GM23338 (cell line): ENCODE results near the gene APOBEC4. TPM values are rescaled to one million over a fixed set of nuclear protein-coding genes. Genes with fewer than 3 reads are reported as not detected.

Experiments
- ATAC-seq: fragments of 200-7000 bp; cut with Tn5 transposase; 3 replicates; pipeline ENCODE4 v1.9.1; 2020
- DNase-seq: peaks from one replicate; pipeline ENCODE4 v3.0.0-alpha.2; 2015; ENCODE audit warnings: low spot score
- H2AFZ ChIP-seq: fragments of 200-600 bp; sonication (generic); 2 replicates; pipeline ENCODE4 v1.8.0; 2016; ENCODE audit warnings: antibody characterized with exemption, mild to moderate bottlenecking, moderate library complexity
- H3F3A ChIP-seq: fragments of 200-600 bp; sonication (generic); replicated peaks from 2 replicates; pipeline ENCODE4 v1.8.0; 2017; ENCODE audit warnings: antibody characterized with exemption, mixed run types, low read depth
- H3K27ac ChIP-seq: fragments of 200-600 bp; sonication (generic); 2 replicates; pipeline ENCODE4 v1.6.1; 2016; ENCODE audit warnings: low read depth
- H3K27me3 ChIP-seq: fragments of 200-600 bp; sonication (generic); 2 replicates; pipeline ENCODE4 v1.8.0; 2016; ENCODE audit warnings: mild to moderate bottlenecking, mixed run types, moderate library complexity; ENCODE audit not compliant: insufficient read depth
- H3K36me3 ChIP-seq: fragments of 200-600 bp; sonication (generic); 2 replicates; pipeline ENCODE4 v1.8.0; 2016; ENCODE audit warnings: mild to moderate bottlenecking; ENCODE audit not compliant: insufficient read depth
- H3K4me1 ChIP-seq: fragments of 200-600 bp; sonication (generic); 2 replicates; pipeline ENCODE4 v1.8.0; 2016; ENCODE audit warnings: mild to moderate bottlenecking, moderate library complexity; ENCODE audit not compliant: insufficient read depth
- H3K4me2 ChIP-seq: fragments of 200-600 bp; sonication (generic); 2 replicates; pipeline ENCODE4 v1.7.1; 2017; ENCODE audit warnings: mixed run types
- H3K4me3 ChIP-seq: fragments of 200-600 bp; sonication (generic); 2 replicates; pipeline ENCODE4 v1.6.1; 2016; ENCODE audit warnings: mixed run types
- H3K79me2 ChIP-seq: fragments of 200-600 bp; sonication (generic); replicated peaks from 2 replicates; pipeline ENCODE4 v1.8.0; 2017; ENCODE audit warnings: mild to moderate bottlenecking; ENCODE audit not compliant: insufficient read depth
- H3K9me2 ChIP-seq: fragments of 200-600 bp; sonication (generic); 2 replicates; pipeline ENCODE4 v1.8.0; 2017; ENCODE audit not compliant: insufficient read depth
- H4K20me1 ChIP-seq: fragments of 200-600 bp; sonication (generic); replicated peaks from 2 replicates; pipeline ENCODE4 v1.8.0; 2017; ENCODE audit warnings: mild to moderate bottlenecking; ENCODE audit not compliant: insufficient read depth
- H3K27ac Mint-ChIP-seq: 2 replicates; pipeline ENCODE4 v1.8.0; 2020; ENCODE audit warnings: inconsistent platforms, mild to moderate bottlenecking, moderate library complexity, mixed read lengths
- H3K27me3 Mint-ChIP-seq: 3 replicates; pipeline ENCODE4 v1.8.0; 2022; ENCODE audit warnings: low read depth, mild to moderate bottlenecking, moderate library complexity, mixed read lengths, inconsistent platforms; ENCODE audit not compliant: insufficient read depth, poor library complexity
- H3K36me3 Mint-ChIP-seq: 3 replicates; pipeline ENCODE4 v1.8.0; 2021; ENCODE audit warnings: low read depth, mild to moderate bottlenecking, inconsistent platforms, moderate library complexity, mixed read lengths
- H3K4me1 Mint-ChIP-seq: 3 replicates; pipeline ENCODE4 v1.8.0; 2020; ENCODE audit warnings: mild to moderate bottlenecking, inconsistent platforms, mixed read lengths
- H3K4me3 Mint-ChIP-seq: 3 replicates; pipeline ENCODE4 v1.8.0; 2021; ENCODE audit warnings: moderate library complexity, mild to moderate bottlenecking, inconsistent platforms, mixed read lengths
- H3K9me3 Mint-ChIP-seq: 3 replicates; pipeline ENCODE4 v1.8.0; 2020; ENCODE audit warnings: moderate library complexity, mild to moderate bottlenecking, inconsistent platforms, mixed read lengths
- CREB1 ChIP-seq: fragments of 250-450 bp; sonication (Bioruptor Pico); IDR thresholded peaks from 2 replicates; pipeline ENCODE4 v1.5.0; 2020; ENCODE audit warnings: low read depth, mild to moderate bottlenecking, moderate library complexity
- CTCF ChIP-seq, 2 experiments: fragments of 200-600 bp in 1 of 2; sonication (generic) in 1 of 2; conservative IDR thresholded peaks; 2 replicates each; pipeline versions ENCODE4 v1.5.1 to v1.6.1; 2016 to 2017; ENCODE audit warnings: antibody characterized with exemption in 2 of 2, low read depth in 2 of 2, mild to moderate bottlenecking in 2 of 2, moderate library complexity in 1 of 2
- ETS1 ChIP-seq: IDR thresholded peaks from 2 replicates; pipeline ENCODE4 v1.6.1; 2016; ENCODE audit warnings: antibody characterized with exemption
- EZH2phosphoT487 ChIP-seq: fragments of 200-600 bp; sonication (generic); IDR thresholded peaks from one replicate; pipeline ENCODE4 v1.8.1; 2018; ENCODE audit warnings: antibody characterized with exemption; ENCODE audit not compliant: unreplicated experiment
- JUNB ChIP-seq: IDR thresholded peaks from one replicate; pipeline ENCODE4 v1.6.1; 2016; ENCODE audit warnings: antibody characterized with exemption; ENCODE audit not compliant: unreplicated experiment
- POLR2AphosphoS5 ChIP-seq: IDR thresholded peaks from 2 replicates; pipeline ENCODE4 v1.6.1; 2016; ENCODE audit warnings: antibody characterized with exemption, low read depth
- ZNF462 ChIP-seq: fragments of 250-450 bp; sonication (Bioruptor Pico); IDR thresholded peaks from 2 replicates; pipeline ENCODE4 v1.5.0; 2020; ENCODE audit warnings: mild to moderate bottlenecking, moderate library complexity
- polyA plus RNA-seq: library from polyadenylated mRNA; unstranded; fragments of >200 nt; fragmentation: Nextera tagmentation; extraction: Ambion mirVana; gene quantifications from 2 replicates; pipeline ENCODE4 v1.2.1, GENCODE V29; 2016
- total RNA-seq: library from RNA; depleted of rRNA; stranded (reverse); fragments of >200 nt; shearing (Covaris generic); gene quantifications from 2 replicates; pipeline ENCODE4 v1.2.3, GENCODE V29; 2014

Gene APOBEC4
- total and polyA plus RNA-seq, 2 experiments from 2014 or later: 0.10 TPM; not detected in 1

GRCh38 chr1:183702813-183703198 lies 49.7 kb upstream of the APOBEC4 start:
- Mint-ChIP-seq H3K36me3 (no peaks in the 10 kb centered on the region), H3K27me3 (no peaks in the 10 kb centered on the region), H3K4me3 (no peak overlapping the region), H3K4me1 (no peaks in the 10 kb centered on the region), H3K9me3 (no peaks in the 10 kb centered on the region), H3K27ac (no peak overlapping the region; the same call in 1 of the 2 replicates)
- H3K36me3 ChIP-seq: no peaks in the 10 kb centered on the region
- no peaks in the 10 kb centered on the region for H3K27me3 ChIP-seq
- no peak overlapping the region for H2AFZ ChIP-seq
- H4K20me1 ChIP-seq: no peaks in the 10 kb centered on the region
- ATAC-seq (no peak), DNase-seq (peak; percentile 13)
- H3F3A ChIP-seq: no peaks in the 10 kb centered on the region
- peaks cover 18% of the 10 kb centered on the region for H3K9me2 ChIP-seq
- no peaks in the 10 kb centered on the region for H3K79me2 ChIP-seq
- H3K4me3 ChIP-seq: no peak overlapping the region
- no peaks in the 10 kb centered on the region for H3K4me1 ChIP-seq
- H3K27ac ChIP-seq: no peak overlapping the region
- H3K4me2 ChIP-seq: no peak overlapping the region
- peak in 1 of 2 experiments; percentile 32; a peak in 2 of 4 replicates for TF ChIP-seq CTCF (conservative IDR thresholded peaks at IDR 0.05; ENCODE audit: low read depth in 2 of 2)
- no peak for TF ChIP-seq POLR2AphosphoS5
- no peak for TF ChIP-seq JUNB
- TF ChIP-seq CREB1: no peak
- no peak for TF ChIP-seq ETS1
- no peak for TF ChIP-seq ZNF462 (CRISPR knock-in tag)
- TF ChIP-seq EZH2phosphoT487: no peak
